Left ventricle myocardium superior (tissue), 1 donor: Measurements from ENCODE around the gene THADA. TPM values are rescaled to one million over a fixed set of nuclear protein-coding genes. Genes with fewer than 3 reads are reported as not detected.

Experiments
- ATAC-seq: fragments of 200-7000 bp; cut with Tn5 transposase; one replicate; pipeline ENCODE4 v1.9.1; 2020; ENCODE audit warnings: mild to moderate bottlenecking, moderate library complexity
- DNase-seq: peaks from one replicate; pipeline ENCODE4 v3.0.0-alpha.2; 2020
- intact Hi-C: fragments of 100-400 bp; cut with micrococcal nuclease; formaldehyde crosslinking; loops from one replicate; pipeline ENCODE4 v1.11.0; 2022
- total RNA-seq: library from RNA; stranded (reverse); fragmentation: NEBNext Ultra II Directional; extraction: Animal tissue kit (Norgen Biotek cat#: 25700); gene quantifications from one replicate; pipeline ENCODE4 v1.2.1, GENCODE V29; 2021
- donor health status: DM: no; HTN: yes; CAD: no; lungs with severe emphysema.

THADA gene
- total RNA-seq, 1 donor from 2014 or later, result 12.1 TPM

DNA sequence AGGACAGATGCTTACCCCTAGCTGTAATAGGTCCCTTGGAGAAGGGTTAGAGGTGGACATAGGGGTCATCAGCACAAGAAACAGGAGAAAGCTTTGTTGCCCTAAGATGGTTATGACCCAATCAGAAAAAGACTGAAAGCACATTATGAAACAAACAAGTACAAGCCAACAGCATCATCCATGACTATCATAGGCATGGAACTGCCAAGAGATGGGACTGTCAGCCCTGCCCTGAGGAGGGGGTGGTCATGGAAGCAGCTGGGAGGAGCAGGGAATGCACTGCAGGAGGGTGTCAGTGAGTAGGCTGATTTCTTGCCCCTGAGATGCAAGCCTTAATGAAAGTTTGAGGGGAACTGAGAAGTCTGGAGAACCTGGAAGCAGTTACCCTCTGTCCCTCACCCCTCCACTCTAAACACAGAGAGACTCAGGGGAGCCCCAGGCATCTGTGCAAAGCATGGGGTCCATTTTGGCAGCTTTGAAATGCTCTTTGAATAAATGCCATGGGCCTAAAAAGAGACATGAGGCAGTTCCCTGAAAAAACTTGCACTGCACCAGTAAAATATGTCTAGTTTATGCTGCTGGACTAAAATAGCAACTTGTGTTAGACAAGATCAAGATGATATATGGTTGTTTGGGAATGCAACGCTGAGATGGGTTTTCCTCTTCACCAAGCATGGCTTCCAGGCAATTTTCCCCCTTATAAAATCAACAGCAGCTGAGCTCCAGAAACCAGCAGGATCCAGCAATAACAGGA is 246.8 kb downstream of the THADA start:
- ATAC-seq (peak; percentile 9), DNase-seq (no peak)
- intact Hi-C loops, result no loop called here

DNA sequence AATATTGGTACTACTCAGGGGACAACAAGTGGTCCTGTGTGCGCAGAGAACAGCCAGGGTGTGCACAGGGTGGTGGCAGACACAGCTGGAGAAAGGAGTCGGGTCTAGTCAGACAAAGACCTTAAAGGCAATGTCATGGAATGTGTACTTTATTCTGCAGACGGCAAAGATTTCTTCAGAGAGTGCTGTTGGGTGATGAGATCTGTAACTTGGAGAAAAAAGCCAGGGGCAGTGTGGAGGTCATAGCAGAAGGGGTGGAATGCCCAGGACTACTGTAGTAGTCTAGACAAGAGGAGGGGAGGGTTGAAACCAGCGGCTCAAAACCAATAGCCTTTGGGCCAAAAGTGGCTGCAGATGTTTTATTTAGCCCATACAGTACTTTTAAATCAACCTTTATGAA is 248.1 kb downstream of the THADA start:
- ATAC-seq, result no peak
- no peak for DNase-seq
- intact Hi-C loops, result no loop called here

GRCh38 chr2:43346602-43347567 is 249.0 kb downstream of the THADA start:
- peak; percentile 26 for ATAC-seq
- intact Hi-C loops, result no loop called here
- no peak for DNase-seq

- intact Hi-C loops, result no loop called here
- ATAC-seq, result no peak
- no peak for DNase-seq
Measured at GRCh38 chr2:43345872-43346271, 250.0 kb downstream of the THADA start.

DNA sequence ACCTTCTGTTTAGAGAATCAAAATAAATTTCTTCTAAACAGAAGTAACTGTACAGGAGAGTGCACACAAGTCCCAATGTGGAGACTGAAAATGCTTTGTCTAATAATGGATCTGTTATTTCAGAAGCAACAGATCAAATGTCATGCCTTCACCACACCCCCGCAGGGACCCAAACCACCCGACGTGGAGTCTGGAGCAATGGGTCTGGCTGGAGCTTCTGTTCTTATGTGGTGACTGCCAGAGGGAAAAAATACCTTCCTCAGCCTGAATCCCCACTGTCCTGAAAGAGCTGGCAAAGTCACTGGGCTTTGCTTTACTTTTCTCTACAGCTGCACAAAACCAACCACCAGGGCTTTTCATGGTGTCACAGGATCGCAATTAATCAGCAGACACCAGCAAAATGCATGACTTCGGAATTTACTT is 250.4 kb downstream of the THADA start:
- intact Hi-C loops, result no loop called here
- ATAC-seq (peak; percentile 50), DNase-seq (peak; percentile 61)

DNA sequence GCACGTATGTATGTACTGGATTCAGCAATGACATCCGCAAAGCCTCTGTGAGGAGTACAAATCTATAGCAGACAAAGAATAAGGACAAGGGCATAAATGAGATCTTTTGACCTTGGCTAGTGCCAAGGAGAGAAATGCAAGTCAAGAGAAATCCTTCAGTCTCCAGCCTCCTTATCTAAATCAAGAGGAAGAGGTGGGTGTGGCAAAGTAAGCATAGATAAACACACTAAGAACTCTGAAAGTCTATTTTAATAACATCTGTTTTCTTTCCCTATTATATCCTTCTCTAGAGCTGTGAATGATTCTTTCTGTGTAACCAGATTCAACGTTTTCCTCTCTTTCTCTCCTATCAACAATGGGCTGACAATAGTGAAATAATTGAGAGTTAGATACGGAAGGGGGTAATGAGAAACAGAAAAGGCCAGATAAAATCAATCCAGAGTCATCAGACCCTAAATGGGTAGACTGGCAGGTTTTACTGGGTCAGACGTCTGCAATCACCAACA is 250.9 kb downstream of the THADA start:
- DNase-seq, result no peak
- intact Hi-C loops, result no loop called here
- peak; percentile 19 for ATAC-seq

DNA sequence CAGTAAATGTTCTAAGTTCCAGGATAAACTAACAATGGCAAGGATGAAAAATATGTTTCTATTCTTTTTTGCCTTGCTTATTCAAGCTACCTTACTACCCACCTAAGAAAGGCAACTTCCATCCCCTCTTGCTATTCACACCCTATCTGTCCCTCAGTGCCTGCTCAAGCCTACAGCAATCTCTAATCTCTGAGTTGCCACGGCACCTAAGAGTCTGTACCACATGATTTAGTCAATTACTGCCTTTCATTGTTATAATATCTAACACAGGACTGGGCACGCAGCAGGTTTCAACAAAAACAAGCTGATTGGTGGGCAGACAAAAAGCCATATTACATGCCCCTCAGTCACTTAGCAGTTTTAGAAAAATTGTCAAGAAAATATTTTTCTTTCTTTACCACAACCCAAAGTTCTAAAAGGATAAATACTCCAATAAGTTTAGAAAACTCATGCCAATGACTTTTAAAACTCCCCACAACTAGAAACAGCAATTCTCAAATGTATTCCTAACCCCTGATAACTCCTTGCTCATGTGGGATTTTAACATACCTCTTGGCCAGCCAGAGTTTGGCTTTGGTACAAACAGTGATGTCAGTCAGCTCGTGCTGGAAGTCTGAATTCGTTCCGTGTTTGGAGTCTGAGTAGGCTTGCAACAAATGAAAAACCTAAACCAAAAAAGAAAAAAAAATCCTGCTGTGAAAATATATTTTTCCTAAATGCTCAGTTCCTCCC is 252.1 kb downstream of the THADA start:
- peak; percentile 75 for ATAC-seq
- intact Hi-C loops, result no loop called here
- peak; percentile 70 for DNase-seq

- DNase-seq (no peak), ATAC-seq (no peak)
- intact Hi-C loops, result no loop called here
Measured at GRCh38 chr2:43341959-43342757, 253.7 kb downstream of the THADA start.

- no peak for DNase-seq
- ATAC-seq, result peak; percentile 16
- intact Hi-C loops, result no loop called here
Measured at GRCh38 chr2:43340945-43341356, 254.9 kb downstream of the THADA start.

DNA sequence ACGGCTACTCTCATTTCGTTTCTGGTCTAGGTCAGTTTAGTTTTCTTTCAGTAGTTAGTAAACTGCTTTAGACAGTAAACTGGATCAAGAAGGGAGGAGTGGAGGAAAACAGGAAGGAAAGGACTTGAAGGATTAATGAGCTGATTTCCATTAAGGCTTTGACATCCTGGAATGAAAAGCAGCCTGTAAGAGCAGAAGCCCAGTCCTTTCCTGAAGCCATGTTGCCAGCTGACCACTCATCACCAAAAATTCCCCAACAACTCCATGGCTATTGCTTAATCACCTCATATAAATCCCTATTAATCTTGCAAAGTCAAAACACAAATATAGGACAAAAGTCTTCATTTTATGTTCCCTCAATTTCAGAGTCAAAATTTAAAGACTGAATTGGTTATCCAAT is 255.8 kb downstream of the THADA start:
- intact Hi-C loops, result no loop called here

GRCh38 chr2:43333656-43334144 is 262.1 kb downstream of the THADA start:
- intact Hi-C loops, result loop anchor here (5.0 kb wide), 1 partner anchor 79 kb away; no protein-coding TSS in a partner anchor
- ATAC-seq, result peak; percentile 64

More for the DNA sequence above, 255.8 kb downstream of the THADA start:
- ATAC-seq (no peak), DNase-seq (no peak)

GRCh38 chr2:43333101-43333655 is 262.7 kb downstream of the THADA start:
- DNase-seq (no peak), ATAC-seq (no peak)
- intact Hi-C loops, result loop anchor here (5.0 kb wide), 1 partner anchor 79 kb away; no protein-coding TSS in a partner anchor

More at GRCh38 chr2:43333656-43334144, 262.1 kb downstream of the THADA start:
- no peak for DNase-seq

GRCh38 chr2:43332653-43333052 is 263.2 kb downstream of the THADA start:
- ATAC-seq (peak; percentile 62), DNase-seq (no peak)
- intact Hi-C loops, result loop anchor here (5.0 kb wide), 1 partner anchor 80 kb away; no protein-coding TSS in a partner anchor

DNA sequence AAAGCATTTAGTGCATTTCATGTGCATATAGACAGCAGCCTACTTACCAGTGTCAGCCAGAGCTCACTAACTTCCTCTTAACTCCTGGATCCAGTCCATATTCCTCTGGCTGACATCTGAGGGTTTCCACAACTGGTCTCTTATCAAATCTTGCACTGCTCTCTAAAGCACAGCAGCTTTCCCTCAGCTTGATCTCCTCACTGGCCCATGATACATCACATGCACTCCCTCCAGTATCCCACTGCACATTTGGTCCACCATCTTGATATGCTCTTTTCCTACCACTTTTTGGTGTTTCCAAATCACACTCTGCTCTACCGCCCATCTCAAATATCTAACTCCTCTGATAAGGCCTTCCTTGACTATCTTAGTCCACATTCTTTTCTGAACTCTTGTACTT is 264.4 kb downstream of the THADA start:
- intact Hi-C loops, result loop anchor here (5.0 kb wide), 1 partner anchor 81 kb away; no protein-coding TSS in a partner anchor
- ATAC-seq, result peak; percentile 75
- no peak for DNase-seq

GRCh38 chr2:43329637-43330036 is 266.2 kb downstream of the THADA start:
- DNase-seq (no peak), ATAC-seq (peak; percentile 3)
- intact Hi-C loops, result loop anchor here (5.0 kb wide), 1 partner anchor 83 kb away; no protein-coding TSS in a partner anchor

DNA sequence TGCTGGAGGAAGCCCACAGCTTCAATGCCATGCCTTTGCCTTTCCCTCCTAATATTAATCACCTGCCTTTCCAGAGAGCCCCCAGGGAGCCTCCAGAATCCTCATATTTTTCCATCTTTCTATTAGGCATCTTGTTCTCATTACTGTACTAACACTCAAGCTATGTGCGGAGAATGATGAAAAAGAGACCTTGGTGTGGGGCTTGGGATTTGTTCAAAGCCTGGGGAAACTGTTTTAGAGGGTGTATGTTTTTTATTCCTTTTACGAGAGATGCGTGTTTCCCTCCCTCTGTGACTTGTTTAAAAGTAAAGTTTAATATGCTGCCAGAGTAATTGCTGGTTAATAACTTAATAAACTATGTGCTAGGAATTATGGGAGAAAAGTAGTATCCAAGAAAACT is 267.0 kb downstream of the THADA start:
- intact Hi-C loops, result no loop called here
- DNase-seq (no peak), ATAC-seq (no peak)

- ATAC-seq, result no peak
- intact Hi-C loops, result no loop called here
- peak; percentile 48 for DNase-seq
Measured at GRCh38 chr2:43328133-43328532, 267.7 kb downstream of the THADA start.

GRCh38 chr2:43327119-43327518 is 268.7 kb downstream of the THADA start:
- intact Hi-C loops, result no loop called here
- DNase-seq (no peak), ATAC-seq (no peak)
